ENCODE measurements around the gene ARHGAP4.

The ARHGAP4 gene

GRCh38 chrX:153882086-153882498, 44.0 kb downstream of the ARHGAP4 start:
- DNase-seq (ENCODE audit: low read depth in 2 of 2): no peak

GRCh38 chrX:153881281-153881680, 44.8 kb downstream of the ARHGAP4 start:
- no peak for DNase-seq (ENCODE audit: low read depth in 2 of 2)

DNA sequence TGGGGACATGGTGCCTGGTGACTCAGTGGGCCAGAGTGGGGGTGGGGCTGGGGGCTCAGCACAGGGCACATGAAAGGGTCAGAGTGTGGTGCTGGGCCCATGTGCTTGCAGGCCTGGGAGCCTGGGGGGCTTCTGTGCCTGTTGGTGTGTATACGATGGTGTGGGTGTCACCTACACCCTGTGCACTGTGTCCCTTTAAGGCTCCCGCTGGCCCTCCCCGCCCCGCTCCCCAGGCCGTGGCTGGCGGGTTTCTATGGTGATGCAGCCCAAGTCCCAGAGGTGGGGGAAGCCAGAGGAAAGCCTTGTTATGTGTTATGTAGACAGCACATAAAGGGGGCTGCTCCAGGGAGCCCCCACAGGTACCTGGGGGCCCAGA, 45.6 kb downstream of the ARHGAP4 start:
- DNase-seq (ENCODE audit: low read depth in 2 of 2): no peak

DNA sequence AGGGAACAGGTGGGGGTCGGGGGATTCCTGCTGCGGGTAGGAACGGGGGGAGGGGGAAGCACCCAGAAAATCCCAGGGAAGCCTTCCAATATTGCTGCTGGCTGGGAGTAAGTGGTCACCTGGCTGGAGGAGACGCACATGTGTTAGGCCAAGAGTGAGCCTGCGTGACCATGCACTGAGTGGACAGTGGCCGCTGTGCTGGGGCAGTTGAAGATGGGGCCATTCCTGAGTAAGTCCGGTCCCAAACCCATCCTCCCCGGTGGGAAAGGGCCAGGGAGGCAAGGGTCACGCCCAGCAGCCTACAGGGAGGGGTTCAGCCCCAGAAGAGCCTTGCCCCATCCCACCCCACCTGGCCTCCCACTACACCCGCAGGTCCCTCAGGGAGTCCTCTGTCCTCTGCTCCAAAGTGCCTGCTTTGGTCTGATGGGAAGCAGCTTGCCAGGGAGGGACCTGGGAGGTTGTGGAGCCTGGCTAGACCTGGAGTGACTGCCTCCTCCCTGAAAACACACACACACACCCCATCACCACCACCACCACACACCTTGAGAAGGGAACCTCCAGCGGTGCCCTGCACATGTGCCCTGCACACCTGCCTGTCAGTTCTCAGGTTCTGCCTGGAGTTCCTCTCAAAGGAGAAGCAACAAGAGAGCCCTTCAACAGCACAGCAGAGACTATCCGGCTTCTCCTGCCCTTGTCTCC, 46.2 kb downstream of the ARHGAP4 start:
- DNase-seq (ENCODE audit: low read depth in 2 of 2): no peak

DNA sequence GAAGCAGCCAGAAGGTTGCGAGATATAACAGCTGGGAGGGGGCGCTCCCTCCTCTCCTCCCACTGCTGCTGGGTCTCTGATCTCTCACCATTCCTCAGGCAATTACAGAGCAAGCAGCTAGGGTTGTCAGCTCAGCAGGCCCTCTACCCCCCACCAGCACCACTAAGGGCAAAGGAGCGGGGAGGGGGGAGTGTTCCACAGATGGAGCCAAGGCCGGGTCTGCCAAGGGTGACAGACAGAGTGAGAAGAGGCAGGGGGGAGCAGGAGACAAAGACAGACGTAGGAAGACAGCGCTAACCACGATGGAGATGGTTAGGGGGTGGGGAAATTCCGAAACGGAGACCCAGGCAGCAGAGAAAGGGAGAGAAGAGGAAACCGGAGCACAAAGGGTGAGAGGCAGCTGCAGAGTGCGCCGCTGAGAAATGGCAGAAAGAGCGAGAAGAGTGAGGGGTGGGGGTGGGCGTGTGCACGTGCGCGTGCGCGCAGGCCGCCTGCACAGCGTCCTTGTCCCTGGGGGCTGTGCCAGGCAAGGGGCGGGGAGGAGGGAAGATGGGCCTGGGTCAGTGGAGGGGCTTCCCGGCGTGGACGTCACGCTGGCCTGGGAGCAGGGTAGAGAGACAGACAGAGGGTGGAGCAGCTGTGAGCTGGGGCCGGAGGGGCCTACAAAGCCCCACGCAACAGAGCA, 47.0 kb downstream of the ARHGAP4 start:
- DNase-seq (ENCODE audit: low read depth in 2 of 2): no peak

- no peak for DNase-seq (ENCODE audit: low read depth in 2 of 2)
Observed at GRCh38 chrX:153878345-153878744, 47.7 kb downstream of the ARHGAP4 start.

DNA sequence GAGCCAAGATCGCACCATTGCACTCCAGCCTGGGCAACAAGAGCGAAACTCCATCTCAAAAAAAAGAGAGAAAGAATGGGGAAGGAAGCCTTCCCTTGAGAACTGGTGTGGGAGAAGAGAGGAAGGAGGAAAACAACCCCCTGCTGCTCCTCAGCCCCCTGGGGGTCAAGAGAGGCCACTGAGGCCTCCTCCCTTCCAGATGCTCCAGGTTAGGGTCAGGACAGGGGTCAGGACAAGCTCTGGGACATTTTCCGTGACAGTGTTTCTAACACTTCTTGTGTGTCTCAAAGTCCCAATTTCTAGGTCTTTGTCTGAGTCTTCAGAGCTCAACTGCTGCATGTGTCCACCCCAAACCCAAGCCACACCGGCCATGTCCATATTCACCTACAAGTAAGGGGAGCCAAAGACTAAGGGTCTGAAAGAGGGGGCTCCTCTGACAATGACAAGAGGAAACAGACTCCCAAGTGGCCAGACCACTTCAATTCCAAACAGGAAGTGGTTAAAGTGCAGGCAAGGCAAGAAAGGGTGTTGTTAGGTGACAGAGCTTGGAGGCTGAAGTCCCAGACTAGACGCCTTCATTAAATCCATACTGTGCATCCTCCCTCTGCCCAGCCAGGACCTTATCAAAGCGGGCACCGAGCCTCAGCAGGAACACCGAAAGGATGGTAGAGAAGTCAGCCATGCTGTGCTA, 48.3 kb downstream of the ARHGAP4 start:
- DNase-seq (ENCODE audit: low read depth in 2 of 2): no peak

- DNase-seq (ENCODE audit: low read depth in 2 of 2): no peak
Observed at GRCh38 chrX:153876112-153876491, 50.0 kb downstream of the ARHGAP4 start.

GRCh38 chrX:153875391-153876111, 50.5 kb downstream of the ARHGAP4 start:
- peak; percentile 41 to 61 for DNase-seq (ENCODE audit: low read depth in 2 of 2)

DNA sequence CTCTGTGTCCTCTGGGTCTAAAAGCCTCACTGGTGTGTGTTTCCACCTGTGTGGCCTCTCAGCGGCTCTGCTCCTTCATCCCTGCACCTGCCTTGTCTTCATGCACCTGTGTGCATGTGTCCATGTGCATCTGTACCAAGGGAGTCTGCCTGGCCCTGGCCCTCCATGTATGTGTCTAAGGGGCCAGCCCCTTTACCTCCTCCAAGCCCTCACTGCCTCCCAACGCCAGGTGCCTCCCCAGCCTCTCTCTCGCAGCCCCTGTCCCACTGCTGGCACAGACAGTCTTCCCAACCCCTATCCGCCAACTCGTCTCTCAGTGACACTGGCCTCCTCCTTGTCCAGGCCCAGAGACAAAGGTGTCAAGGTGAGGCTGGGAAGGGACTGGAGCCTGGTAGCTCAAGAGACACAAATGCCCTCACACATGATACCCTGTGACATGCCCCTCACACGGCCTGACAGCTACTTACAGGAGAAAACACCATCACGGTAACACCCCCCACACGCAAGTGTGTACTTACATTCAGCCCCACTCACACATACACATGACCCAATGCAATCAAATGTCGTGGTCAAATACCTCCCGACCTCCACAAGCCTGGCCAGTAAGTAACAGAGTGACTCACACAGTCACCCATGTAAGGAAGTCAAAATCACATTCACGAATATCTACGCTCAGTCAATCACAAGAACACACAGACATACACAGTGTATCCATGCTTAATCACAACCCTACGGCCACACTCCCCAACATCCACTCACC, 51.5 kb downstream of the ARHGAP4 start:
- DNase-seq (ENCODE audit: low read depth in 2 of 2): no peak

GRCh38 chrX:153874085-153874365, 52.0 kb downstream of the ARHGAP4 start:
- no peak for DNase-seq (ENCODE audit: low read depth in 2 of 2)

GRCh38 chrX:153873282-153874084, 52.6 kb downstream of the ARHGAP4 start:
- DNase-seq (ENCODE audit: low read depth in 2 of 2): no peak

- DNase-seq (ENCODE audit: low read depth in 2 of 2): no peak
Observed at GRCh38 chrX:153871946-153872878, 53.9 kb downstream of the ARHGAP4 start.

DNA sequence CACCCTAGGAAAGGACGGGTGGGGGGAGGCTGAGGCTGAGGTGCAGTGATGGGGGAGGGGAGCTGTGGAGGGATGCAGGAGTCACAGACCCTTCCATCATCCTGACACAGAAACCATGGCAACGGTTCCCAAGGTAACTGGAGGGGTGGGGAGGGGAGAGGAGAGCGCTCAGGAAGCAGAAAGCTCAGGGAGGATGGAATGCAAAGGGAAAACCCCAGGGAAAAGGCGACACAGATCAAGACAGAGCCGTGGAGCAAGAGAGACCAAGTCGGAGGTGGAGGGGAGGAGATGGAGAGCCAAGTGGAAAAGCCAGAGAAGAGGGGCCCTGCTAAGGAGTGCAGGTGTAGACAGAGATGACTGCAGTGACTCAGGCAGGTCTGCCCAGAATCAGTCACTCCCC, 54.6 kb downstream of the ARHGAP4 start:
- no peak for DNase-seq (ENCODE audit: low read depth in 2 of 2)

GRCh38 chrX:153870791-153871360, 55.2 kb downstream of the ARHGAP4 start:
- no peak for DNase-seq (ENCODE audit: low read depth in 2 of 2)

DNA sequence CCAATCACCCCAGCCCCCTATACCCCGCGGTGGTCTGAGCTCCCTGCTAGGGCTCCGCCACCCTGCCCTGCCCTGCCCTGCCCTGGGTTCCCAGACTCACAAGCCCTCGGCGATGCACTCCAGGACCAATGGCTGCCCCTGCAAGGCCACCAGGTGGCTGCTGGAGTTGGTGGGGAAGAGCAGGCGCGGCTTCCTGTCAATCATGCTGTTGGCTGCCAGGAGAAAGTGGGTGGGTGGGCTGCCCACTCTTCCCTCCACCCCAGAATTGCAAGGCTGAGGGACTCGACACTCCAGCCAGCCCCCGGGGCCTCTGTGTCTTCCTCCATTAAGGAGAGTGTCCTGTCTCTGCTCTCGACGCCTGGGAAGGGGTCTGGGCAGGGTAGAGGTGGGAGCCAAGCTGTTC, 55.8 kb downstream of the ARHGAP4 start:
- DNase-seq (ENCODE audit: low read depth in 2 of 2): no peak

GRCh38 chrX:153869473-153870287, 56.4 kb downstream of the ARHGAP4 start:
- DNase-seq (ENCODE audit: low read depth in 2 of 2): no peak

GRCh38 chrX:153868576-153869472, 57.2 kb downstream of the ARHGAP4 start:
- no peak for DNase-seq (ENCODE audit: low read depth in 2 of 2)
